ENCODE measurements around the gene ZNFX1. TPM values are rescaled to one million over a fixed set of nuclear protein-coding genes. Genes with fewer than 3 reads are reported as not detected.

Gene ZNFX1
- total RNA-seq, 1 donor from 2014 or later, result 32.7 TPM

GRCh38 chr20:49273696-49274277, 4.1 kb downstream of the ZNFX1 start:
- TF ChIP-seq CTCF (IDR thresholded peaks at IDR 0.05; ENCODE audit: insufficient read depth, low read length, poor library complexity, severe bottlenecking), result no peak
- DNase-seq (ENCODE audit: low read depth), result no peak
- H3K27me3 ChIP-seq (ENCODE audit: control insufficient read depth, insufficient read depth, low read length), result no peaks in the 10 kb centered on the region
- no peak overlapping the region for H3K4me3 ChIP-seq (ENCODE audit: low read depth, low read length)
- H3K36me3 ChIP-seq (ENCODE audit: control insufficient read depth, insufficient read depth, low read length), result peaks cover 3% of the 10 kb centered on the region

- H3K27me3 ChIP-seq (ENCODE audit: control insufficient read depth, insufficient read depth, low read length), result no peaks in the 10 kb centered on the region
- H3K4me3 ChIP-seq (ENCODE audit: low read depth, low read length), result no peak overlapping the region
- DNase-seq (ENCODE audit: low read depth), result no peak
- no peak for TF ChIP-seq CTCF (IDR thresholded peaks at IDR 0.05; ENCODE audit: insufficient read depth, low read length, poor library complexity, severe bottlenecking)
- peaks cover 3% of the 10 kb centered on the region for H3K36me3 ChIP-seq (ENCODE audit: control insufficient read depth, insufficient read depth, low read length)
Measured at GRCh38 chr20:49272654-49273053, 5.2 kb downstream of the ZNFX1 start.

GRCh38 chr20:49270736-49271135, 7.1 kb downstream of the ZNFX1 start:
- no peaks in the 10 kb centered on the region for H3K27me3 ChIP-seq (ENCODE audit: control insufficient read depth, insufficient read depth, low read length)
- DNase-seq (ENCODE audit: low read depth), result no peak
- no peak overlapping the region for H3K4me3 ChIP-seq (ENCODE audit: low read depth, low read length)
- peaks cover 3% of the 10 kb centered on the region for H3K36me3 ChIP-seq (ENCODE audit: control insufficient read depth, insufficient read depth, low read length)
- TF ChIP-seq CTCF (IDR thresholded peaks at IDR 0.05; ENCODE audit: insufficient read depth, low read length, poor library complexity, severe bottlenecking), result no peak

GRCh38 chr20:49270177-49270576, 7.7 kb downstream of the ZNFX1 start:
- H3K36me3 ChIP-seq (ENCODE audit: control insufficient read depth, insufficient read depth, low read length), result peaks cover 3% of the 10 kb centered on the region
- DNase-seq (ENCODE audit: low read depth), result no peak
- H3K4me3 ChIP-seq (ENCODE audit: low read depth, low read length), result no peak overlapping the region
- H3K27me3 ChIP-seq (ENCODE audit: control insufficient read depth, insufficient read depth, low read length), result no peaks in the 10 kb centered on the region
- TF ChIP-seq CTCF (IDR thresholded peaks at IDR 0.05; ENCODE audit: insufficient read depth, low read length, poor library complexity, severe bottlenecking), result no peak

- H3K4me3 ChIP-seq (ENCODE audit: low read depth, low read length), result no peak overlapping the region
- H3K27me3 ChIP-seq (ENCODE audit: control insufficient read depth, insufficient read depth, low read length), result no peaks in the 10 kb centered on the region
- no peak for TF ChIP-seq CTCF (IDR thresholded peaks at IDR 0.05; ENCODE audit: insufficient read depth, low read length, poor library complexity, severe bottlenecking)
- H3K36me3 ChIP-seq (ENCODE audit: control insufficient read depth, insufficient read depth, low read length), result peaks cover 6% of the 10 kb centered on the region
- no peak for DNase-seq (ENCODE audit: low read depth)
Measured at GRCh38 chr20:49268600-49269365, 9.1 kb downstream of the ZNFX1 start.
